ENCODE results near the gene GABPB2.

GABPB2 gene

DNA sequence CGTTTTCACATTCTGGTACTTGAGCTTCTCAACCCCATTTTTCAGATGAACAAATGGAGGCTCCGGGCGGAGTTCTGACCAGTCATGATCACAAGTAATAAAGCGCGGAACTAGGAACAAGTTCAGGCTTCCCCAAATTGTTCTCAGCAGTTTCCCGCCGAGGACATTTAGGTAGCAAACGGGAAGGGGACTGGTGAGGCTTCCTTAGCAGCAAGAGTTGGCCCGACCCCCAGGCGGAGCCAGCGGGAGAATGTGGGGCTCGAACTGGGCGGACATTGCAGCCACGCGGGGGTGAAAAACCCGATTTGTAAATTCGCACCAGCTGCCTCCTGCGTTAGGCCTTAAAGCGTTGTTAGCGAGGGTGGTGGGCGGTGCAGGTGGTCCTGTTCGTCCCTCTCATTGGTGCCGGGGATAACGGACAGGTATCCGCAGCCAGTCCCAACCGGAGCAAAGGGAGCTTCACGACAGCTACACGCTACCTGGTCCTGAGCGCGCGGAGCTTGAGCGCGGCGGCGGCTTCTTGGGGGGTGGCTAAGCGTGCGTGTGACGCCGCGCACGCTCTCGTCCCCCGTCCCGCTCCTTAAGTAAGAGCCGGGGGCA lies 60.5 kb downstream of the GABPB2 start:
- H2AFZ ChIP-seq (ENCODE audit: low read length) = no peak overlapping the region
- H3K36me3 ChIP-seq (ENCODE audit: insufficient read depth, low read length) = no peaks in the 10 kb centered on the region
- H4K20me1 ChIP-seq (ENCODE audit: insufficient read depth, low read length, poor library complexity, severe bottlenecking) = no peaks in the 10 kb centered on the region
- no peaks in the 10 kb centered on the region for H3K27me3 ChIP-seq (ENCODE audit: insufficient read depth, low read length, poor library complexity, severe bottlenecking)
- H3K4me2 ChIP-seq (ENCODE audit: low read depth, low read length, poor library complexity, severe bottlenecking) = no peak overlapping the region
- H3F3A ChIP-seq (ENCODE audit: low read depth) = no peaks in the 10 kb centered on the region
- H3K9me2 ChIP-seq (replicated peaks; ENCODE audit: low read depth, low read length) = no peaks in the 10 kb centered on the region
- H3K9ac ChIP-seq (ENCODE audit: low read depth, low read length, poor library complexity, severe bottlenecking) = no peak overlapping the region
- H3K9me3 ChIP-seq (ENCODE audit: insufficient read depth, low read depth, low read length) = no peaks in the 10 kb centered on the region
- H3K4me1 ChIP-seq (ENCODE audit: insufficient read depth, low read length, poor library complexity, severe bottlenecking) = no peaks in the 10 kb centered on the region
- H3K4me3 ChIP-seq (ENCODE audit: low read length, poor library complexity, severe bottlenecking) = no peak overlapping the region
- TF ChIP-seq, protein P1, sequence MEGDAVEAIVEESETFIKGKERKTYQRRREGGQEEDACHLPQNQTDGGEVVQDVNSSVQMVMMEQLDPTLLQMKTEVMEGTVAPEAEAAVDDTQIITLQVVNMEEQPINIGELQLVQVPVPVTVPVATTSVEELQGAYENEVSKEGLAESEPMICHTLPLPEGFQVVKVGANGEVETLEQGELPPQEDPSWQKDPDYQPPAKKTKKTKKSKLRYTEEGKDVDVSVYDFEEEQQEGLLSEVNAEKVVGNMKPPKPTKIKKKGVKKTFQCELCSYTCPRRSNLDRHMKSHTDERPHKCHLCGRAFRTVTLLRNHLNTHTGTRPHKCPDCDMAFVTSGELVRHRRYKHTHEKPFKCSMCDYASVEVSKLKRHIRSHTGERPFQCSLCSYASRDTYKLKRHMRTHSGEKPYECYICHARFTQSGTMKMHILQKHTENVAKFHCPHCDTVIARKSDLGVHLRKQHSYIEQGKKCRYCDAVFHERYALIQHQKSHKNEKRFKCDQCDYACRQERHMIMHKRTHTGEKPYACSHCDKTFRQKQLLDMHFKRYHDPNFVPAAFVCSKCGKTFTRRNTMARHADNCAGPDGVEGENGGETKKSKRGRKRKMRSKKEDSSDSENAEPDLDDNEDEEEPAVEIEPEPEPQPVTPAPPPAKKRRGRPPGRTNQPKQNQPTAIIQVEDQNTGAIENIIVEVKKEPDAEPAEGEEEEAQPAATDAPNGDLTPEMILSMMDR (conservative IDR thresholded peaks at IDR 0.05; ENCODE audit: low read length) = no peak
- no peak for TF ChIP-seq EZH2phosphoT487 (IDR thresholded peaks at IDR 0.05; ENCODE audit: borderline replicate concordance)
- H3K79me2 ChIP-seq (ENCODE audit: insufficient read depth, low read length) = no peaks in the 10 kb centered on the region

GRCh38 chr1:151131701-151132334 lies 61.3 kb downstream of the GABPB2 start:
- H3K4me1 ChIP-seq (ENCODE audit: insufficient read depth, low read length, poor library complexity, severe bottlenecking) = no peaks in the 10 kb centered on the region
- TF ChIP-seq, protein P1 (conservative IDR thresholded peaks at IDR 0.05; ENCODE audit: low read length) = no peak
- no peak for TF ChIP-seq EZH2phosphoT487 (IDR thresholded peaks at IDR 0.05; ENCODE audit: borderline replicate concordance)
- H3K79me2 ChIP-seq (ENCODE audit: insufficient read depth, low read length) = no peaks in the 10 kb centered on the region
- H2AFZ ChIP-seq (ENCODE audit: low read length) = no peak overlapping the region
- H3K4me3 ChIP-seq (ENCODE audit: low read length, poor library complexity, severe bottlenecking) = no peak overlapping the region
- H3K27me3 ChIP-seq (ENCODE audit: insufficient read depth, low read length, poor library complexity, severe bottlenecking) = no peaks in the 10 kb centered on the region
- H3K4me2 ChIP-seq (ENCODE audit: low read depth, low read length, poor library complexity, severe bottlenecking) = no peak overlapping the region
- no peaks in the 10 kb centered on the region for H3F3A ChIP-seq (ENCODE audit: low read depth)
- no peaks in the 10 kb centered on the region for H3K9me3 ChIP-seq (ENCODE audit: insufficient read depth, low read depth, low read length)
- H3K9me2 ChIP-seq (replicated peaks; ENCODE audit: low read depth, low read length) = no peaks in the 10 kb centered on the region
- H4K20me1 ChIP-seq (ENCODE audit: insufficient read depth, low read length, poor library complexity, severe bottlenecking) = no peaks in the 10 kb centered on the region
- H3K9ac ChIP-seq (ENCODE audit: low read depth, low read length, poor library complexity, severe bottlenecking) = no peak overlapping the region
- H3K36me3 ChIP-seq (ENCODE audit: insufficient read depth, low read length) = no peaks in the 10 kb centered on the region

GRCh38 chr1:151132335-151133017 lies 61.9 kb downstream of the GABPB2 start:
- Histone ChIP-seq H4K20me1 (ENCODE audit: insufficient read depth, low read length, poor library complexity, severe bottlenecking) (no peaks in the 10 kb centered on the region), H3K9me3 (ENCODE audit: insufficient read depth, low read depth, low read length) (no peaks in the 10 kb centered on the region), H2AFZ (ENCODE audit: low read length) (no peak overlapping the region), H3K79me2 (ENCODE audit: insufficient read depth, low read length) (no peaks in the 10 kb centered on the region), H3K4me3 (ENCODE audit: low read length, poor library complexity, severe bottlenecking) (no peak overlapping the region), H3K27me3 (ENCODE audit: insufficient read depth, low read length, poor library complexity, severe bottlenecking) (no peaks in the 10 kb centered on the region), H3K9ac (ENCODE audit: low read depth, low read length, poor library complexity, severe bottlenecking) (no peak overlapping the region), H3F3A (ENCODE audit: low read depth) (no peaks in the 10 kb centered on the region), H3K4me2 (ENCODE audit: low read depth, low read length, poor library complexity, severe bottlenecking) (no peak overlapping the region), H3K36me3 (ENCODE audit: insufficient read depth, low read length) (no peaks in the 10 kb centered on the region), H3K4me1 (ENCODE audit: insufficient read depth, low read length, poor library complexity, severe bottlenecking) (no peaks in the 10 kb centered on the region), H3K9me2 (replicated peaks; ENCODE audit: low read depth, low read length) (no peaks in the 10 kb centered on the region)
- TF ChIP-seq EZH2phosphoT487 (IDR thresholded peaks at IDR 0.05; ENCODE audit: borderline replicate concordance) = no peak
- TF ChIP-seq, protein P1 (conservative IDR thresholded peaks at IDR 0.05; ENCODE audit: low read length) = no peak

Data from Loucy (cell line).